Keratinocyte (primary cell): ENCODE results near the gene MYO10.

Experiments used
- CTCF ChIP-seq, 3 experiments: IDR thresholded peaks in 1 of 3; conservative IDR thresholded peaks in 1 of 3; optimal IDR thresholded peaks in 1 of 3; 2 replicates in 2 of 3; 3 replicates in 1 of 3; pipeline versions ENCODE3 to v1.5.1; 2011; ENCODE audit warnings: low read length in 3 of 3, mild to moderate bottlenecking in 3 of 3, moderate library complexity in 2 of 3, control low read depth in 1 of 3, inconsistent platforms in 1 of 3; ENCODE audit not compliant: insufficient read depth in 2 of 3; ENCODE audit errors: extremely low read depth in 1 of 3
- EZH2 ChIP-seq: IDR thresholded peaks from one replicate; pipeline ENCODE4 v1.6.1; 2012; ENCODE audit warnings: inconsistent platforms, mild to moderate bottlenecking, low read length, moderate library complexity

DNA sequence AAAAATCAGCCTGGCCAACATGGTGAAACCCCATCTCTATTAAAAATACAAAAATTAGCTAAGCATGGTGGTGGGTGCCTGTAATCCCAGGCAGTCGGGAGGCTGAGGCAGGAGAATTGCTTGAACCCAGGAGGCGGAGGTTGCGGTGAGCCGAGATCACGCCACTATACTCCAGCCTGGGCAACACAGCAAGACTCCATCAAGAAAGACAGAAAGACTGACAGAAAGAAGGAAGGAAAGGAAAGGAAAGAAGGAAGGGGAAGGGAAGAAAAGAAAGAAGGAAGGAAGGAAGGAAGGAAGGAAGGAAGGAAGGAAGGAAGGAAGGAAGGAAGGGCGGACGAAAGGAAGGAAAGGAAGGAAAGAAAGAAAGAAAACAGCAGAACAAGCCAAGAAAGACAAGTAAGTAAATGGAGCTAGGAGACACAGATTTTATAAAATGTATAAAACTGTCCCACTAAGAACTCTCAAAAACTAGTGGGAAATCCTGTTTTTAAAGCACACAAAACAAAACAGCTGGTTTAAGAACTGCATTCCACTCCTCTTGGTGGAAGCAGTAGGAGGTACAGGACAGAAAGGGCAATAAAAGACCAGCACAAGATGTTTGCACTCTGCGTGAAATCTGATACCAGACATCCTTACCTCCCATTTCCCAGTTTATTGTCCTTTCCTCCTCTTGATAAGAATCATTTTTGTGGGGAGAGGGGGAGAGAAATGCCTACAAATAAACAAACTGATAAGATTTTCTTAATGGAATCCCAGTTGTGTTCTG lies 46.7 kb downstream of the MYO10 start:
- TF ChIP-seq CTCF (optimal IDR thresholded peaks at IDR 0.05 in 1 of 3, IDR thresholded peaks at IDR 0.05 in 1 of 3, conservative IDR thresholded peaks at IDR 0.05 in 1 of 3; ENCODE audit: extremely low read depth in 1 of 3, insufficient read depth in 2 of 3, low read length in 3 of 3) (no peak), EZH2 (no peak)
